Neural crest cell (in vitro differentiated cells): ENCODE data around the gene MCM5. TPM values are rescaled to one million over a fixed set of nuclear protein-coding genes. Genes with fewer than 3 reads are reported as not detected.

Source experiments
- DNase-seq: peaks from one replicate; pipeline ENCODE4 v3.0.0; 2021; ENCODE audit warnings: low read depth, mixed read lengths, low spot score
- H3K27ac Mint-ChIP-seq: one replicate; pipeline ENCODE4 v1.8.0; 2021; ENCODE audit warnings: mild to moderate bottlenecking, mixed read lengths; ENCODE audit not compliant: unreplicated experiment
- H3K27me3 Mint-ChIP-seq: 2 replicates; pipeline ENCODE4 v1.8.0; 2021; ENCODE audit warnings: low read depth, mild to moderate bottlenecking, mixed read lengths
- H3K36me3 Mint-ChIP-seq: 2 replicates; pipeline ENCODE4 v1.8.0; 2021; ENCODE audit warnings: low read depth, mild to moderate bottlenecking, mixed read lengths
- H3K4me1 Mint-ChIP-seq: 2 replicates; pipeline ENCODE4 v1.8.0; 2021; ENCODE audit warnings: mixed read lengths
- H3K4me3 Mint-ChIP-seq: one replicate; pipeline ENCODE4 v1.8.0; 2021; ENCODE audit warnings: mild to moderate bottlenecking, mixed read lengths
- H3K9me3 Mint-ChIP-seq: 2 replicates; pipeline ENCODE4 v1.8.0; 2021; ENCODE audit warnings: mixed read lengths
- total RNA-seq: library from RNA; stranded (reverse); gene quantifications from 2 replicates; pipeline ENCODE4 v1.2.1, GENCODE V29; 2021
- TF ChIP-seq, protein P1 (sequence below): fragments of 200-600 bp; sonication (generic); conservative IDR thresholded peaks from 2 replicates; pipeline ENCODE4 v1.5.0; 2021; ENCODE audit warnings: antibody characterized with exemption, mild to moderate bottlenecking

Gene MCM5
- total RNA-seq, 1 donor from 2014 or later = 187 TPM

DNA sequence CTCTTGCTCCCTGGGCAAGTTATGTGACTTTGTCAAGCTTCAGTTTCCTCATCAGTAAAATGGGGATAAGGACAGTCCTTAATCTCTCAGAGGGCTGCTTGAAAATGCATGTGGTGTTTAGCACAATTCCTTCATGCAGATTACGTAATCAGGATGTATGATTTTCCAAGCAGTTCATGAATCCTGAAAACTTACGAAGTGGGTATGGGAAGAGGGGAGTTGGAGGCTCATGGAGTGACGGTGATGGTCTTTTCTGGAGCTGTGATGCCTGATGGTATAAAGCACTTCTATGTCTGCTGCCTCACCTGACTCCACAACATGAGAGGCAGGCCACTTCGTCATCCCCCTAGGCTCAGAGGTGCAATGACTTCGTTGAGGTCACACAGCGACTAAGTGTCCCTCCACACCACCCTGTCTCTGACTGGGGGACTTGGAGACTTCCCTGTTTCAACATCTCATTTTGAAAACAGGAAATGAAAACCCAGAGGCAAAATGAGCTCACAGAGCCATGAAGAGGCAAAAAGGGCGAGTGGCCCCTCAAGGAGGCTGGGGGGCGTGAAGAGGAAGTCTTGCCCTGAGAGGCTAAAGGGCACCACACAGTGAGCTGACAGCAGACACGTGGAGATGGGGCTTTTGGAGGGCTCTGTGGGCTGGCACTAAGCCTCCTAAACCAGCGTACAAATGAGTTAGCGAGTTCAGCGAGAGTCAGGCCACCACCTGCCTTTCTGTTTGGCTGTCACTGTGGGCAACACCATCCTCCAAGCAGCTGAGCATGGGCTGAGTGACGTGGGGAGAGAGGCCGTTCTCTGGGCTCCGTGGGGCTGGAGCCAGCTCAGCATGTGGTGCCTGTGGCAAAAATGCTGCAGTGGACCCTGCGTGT lies 10.1 kb downstream of the MCM5 start:
- H3K9me3 Mint-ChIP-seq = no peaks in the 10 kb centered on the region
- peaks cover 9% of the 10 kb centered on the region for H3K4me1 Mint-ChIP-seq
- DNase-seq = no peak
- H3K4me3 Mint-ChIP-seq = no peak overlapping the region
- H3K36me3 Mint-ChIP-seq = peaks cover 17% of the 10 kb centered on the region
- no peaks in the 10 kb centered on the region for H3K27me3 Mint-ChIP-seq
- H3K27ac Mint-ChIP-seq = no peak overlapping the region
- TF ChIP-seq, protein P1, sequence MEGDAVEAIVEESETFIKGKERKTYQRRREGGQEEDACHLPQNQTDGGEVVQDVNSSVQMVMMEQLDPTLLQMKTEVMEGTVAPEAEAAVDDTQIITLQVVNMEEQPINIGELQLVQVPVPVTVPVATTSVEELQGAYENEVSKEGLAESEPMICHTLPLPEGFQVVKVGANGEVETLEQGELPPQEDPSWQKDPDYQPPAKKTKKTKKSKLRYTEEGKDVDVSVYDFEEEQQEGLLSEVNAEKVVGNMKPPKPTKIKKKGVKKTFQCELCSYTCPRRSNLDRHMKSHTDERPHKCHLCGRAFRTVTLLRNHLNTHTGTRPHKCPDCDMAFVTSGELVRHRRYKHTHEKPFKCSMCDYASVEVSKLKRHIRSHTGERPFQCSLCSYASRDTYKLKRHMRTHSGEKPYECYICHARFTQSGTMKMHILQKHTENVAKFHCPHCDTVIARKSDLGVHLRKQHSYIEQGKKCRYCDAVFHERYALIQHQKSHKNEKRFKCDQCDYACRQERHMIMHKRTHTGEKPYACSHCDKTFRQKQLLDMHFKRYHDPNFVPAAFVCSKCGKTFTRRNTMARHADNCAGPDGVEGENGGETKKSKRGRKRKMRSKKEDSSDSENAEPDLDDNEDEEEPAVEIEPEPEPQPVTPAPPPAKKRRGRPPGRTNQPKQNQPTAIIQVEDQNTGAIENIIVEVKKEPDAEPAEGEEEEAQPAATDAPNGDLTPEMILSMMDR = no peak

DNA sequence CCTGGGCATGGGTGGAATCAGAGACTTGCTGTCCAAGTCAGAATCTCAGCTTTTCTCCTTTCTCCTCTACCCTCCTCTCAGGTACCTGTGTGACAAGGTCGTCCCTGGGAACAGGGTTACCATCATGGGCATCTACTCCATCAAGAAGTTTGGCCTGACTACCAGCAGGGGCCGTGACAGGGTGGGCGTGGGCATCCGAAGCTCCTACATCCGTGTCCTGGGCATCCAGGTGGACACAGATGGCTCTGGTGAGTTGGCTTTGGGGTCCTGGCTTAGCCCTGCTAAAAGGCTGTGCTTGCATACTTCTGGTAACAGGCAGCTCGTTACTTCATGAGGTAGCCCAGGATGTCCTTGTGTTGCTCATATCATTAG lies 10.7 kb downstream of the MCM5 start:
- Mint-ChIP-seq H3K27ac (no peak overlapping the region), H3K4me3 (no peak overlapping the region), H3K9me3 (no peaks in the 10 kb centered on the region), H3K4me1 (peaks cover 9% of the 10 kb centered on the region), H3K27me3 (no peaks in the 10 kb centered on the region), H3K36me3 (peaks cover 17% of the 10 kb centered on the region)
- DNase-seq = no peak
- TF ChIP-seq, protein P1 = no peak

DNA sequence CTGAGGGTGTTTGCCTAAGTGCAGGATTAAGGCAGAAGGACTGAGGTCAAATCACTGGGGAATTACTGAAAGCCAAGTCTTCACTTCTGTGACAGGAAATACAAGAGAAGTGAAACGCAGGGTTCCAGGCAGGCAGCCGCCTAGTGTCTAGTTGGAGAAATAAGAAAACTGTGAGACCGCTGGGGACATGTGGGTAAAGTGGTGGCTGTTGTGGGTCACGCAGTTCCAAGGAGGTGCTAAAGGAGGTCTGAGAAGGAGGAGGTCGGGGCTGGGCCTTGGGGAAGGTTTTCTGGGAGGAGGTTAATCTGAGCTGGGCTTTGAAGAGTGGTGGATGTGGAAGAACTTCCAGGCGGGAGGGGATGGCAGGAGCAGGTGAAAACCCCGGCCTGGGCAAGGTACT lies 11.2 kb downstream of the MCM5 start:
- no peak for DNase-seq
- TF ChIP-seq, protein P1 = no peak
- peaks cover 17% of the 10 kb centered on the region for H3K36me3 Mint-ChIP-seq
- peak overlapping the region; percentile 14 for H3K4me3 Mint-ChIP-seq
- H3K4me1 Mint-ChIP-seq = peaks cover 9% of the 10 kb centered on the region
- H3K9me3 Mint-ChIP-seq = no peaks in the 10 kb centered on the region
- no peaks in the 10 kb centered on the region for H3K27me3 Mint-ChIP-seq
- H3K27ac Mint-ChIP-seq = no peak overlapping the region

DNA sequence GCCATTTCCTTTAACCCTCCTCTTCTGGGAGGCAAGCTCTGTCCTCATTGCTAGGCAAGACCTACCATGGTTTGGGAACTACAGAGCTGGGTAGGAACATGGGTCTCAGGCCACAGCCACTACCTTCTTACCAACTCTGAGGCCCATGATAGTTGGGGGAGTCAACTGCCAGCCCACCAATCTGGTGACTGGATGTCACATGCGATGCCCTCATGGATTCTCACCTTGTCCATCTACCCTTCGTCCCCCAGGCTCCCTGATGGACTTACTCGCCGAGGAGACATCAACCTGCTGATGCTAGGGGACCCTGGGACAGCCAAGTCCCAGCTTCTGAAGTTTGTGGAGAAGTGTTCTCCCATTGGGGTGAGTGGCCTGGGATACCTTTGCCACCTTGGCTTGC lies 13.7 kb downstream of the MCM5 start:
- H3K4me1 Mint-ChIP-seq = peaks cover 9% of the 10 kb centered on the region
- H3K4me3 Mint-ChIP-seq = no peak overlapping the region
- H3K27ac Mint-ChIP-seq = no peak overlapping the region
- H3K27me3 Mint-ChIP-seq = no peaks in the 10 kb centered on the region
- TF ChIP-seq, protein P1 = no peak
- no peaks in the 10 kb centered on the region for H3K9me3 Mint-ChIP-seq
- no peak for DNase-seq
- peaks cover 20% of the 10 kb centered on the region for H3K36me3 Mint-ChIP-seq

DNA sequence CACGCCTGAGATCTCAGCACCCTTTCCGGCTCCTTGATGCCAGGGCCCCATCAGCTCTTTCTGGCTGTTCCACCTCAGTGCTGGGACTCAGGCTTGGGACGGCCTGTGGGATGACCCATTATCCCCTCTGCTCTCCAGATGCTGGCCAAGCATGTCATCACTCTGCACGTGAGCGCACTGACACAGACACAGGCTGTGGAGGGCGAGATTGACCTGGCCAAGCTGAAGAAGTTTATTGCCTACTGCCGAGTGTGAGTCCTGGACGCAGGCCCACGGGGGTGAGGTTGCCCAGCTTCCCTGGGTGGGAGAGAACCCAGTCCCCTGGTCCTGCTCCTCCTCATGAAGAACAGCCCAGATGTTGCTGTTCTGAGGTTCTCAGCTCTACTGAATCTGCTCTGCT lies 17.7 kb downstream of the MCM5 start:
- TF ChIP-seq, protein P1 = no peak
- no peaks in the 10 kb centered on the region for H3K4me1 Mint-ChIP-seq
- H3K4me3 Mint-ChIP-seq = no peak overlapping the region
- H3K9me3 Mint-ChIP-seq = no peaks in the 10 kb centered on the region
- peaks cover 14% of the 10 kb centered on the region for H3K36me3 Mint-ChIP-seq
- DNase-seq = no peak
- no peaks in the 10 kb centered on the region for H3K27me3 Mint-ChIP-seq
- no peak overlapping the region for H3K27ac Mint-ChIP-seq
